Measurements from ENCODE around the gene EDAR. TPM values are rescaled to one million over a fixed set of nuclear protein-coding genes. Genes with fewer than 3 reads are reported as not detected.

EDAR gene
- polyA plus RNA-seq, 3 donors, result not detected

DNA sequence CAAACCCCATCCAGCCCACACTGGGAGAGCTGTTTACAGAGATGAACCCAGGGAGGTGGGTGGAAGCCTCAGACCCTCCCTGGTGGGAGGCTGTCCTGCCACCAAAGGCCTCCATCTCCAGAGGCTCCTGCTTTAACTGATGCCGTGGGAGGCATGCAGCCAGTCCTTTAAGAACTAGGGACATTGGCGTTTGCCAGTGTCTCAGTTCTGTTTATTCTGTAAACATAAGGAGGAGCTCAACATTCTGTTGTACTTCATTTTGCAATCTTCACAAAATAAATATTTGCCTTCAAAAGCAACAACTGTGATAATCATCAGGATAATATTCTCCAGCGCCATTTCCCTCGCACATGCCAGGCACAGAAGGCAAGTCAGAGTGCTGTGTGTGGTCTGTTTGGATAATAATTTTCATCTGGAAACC is 6.8 kb downstream of the EDAR start:
- H3K27me3 ChIP-seq (ENCODE audit: control insufficient read depth in 2 of 2, insufficient read depth in 2 of 2, low read length in 2 of 2), result no peaks in the 10 kb centered on the region
- Mint-ChIP-seq H3K27me3 (ENCODE audit: low read depth in 3 of 3) (peaks cover 0 to 2% (median 0%) of the 10 kb centered on the region in 3 donors), H3K36me3 (no peaks in the 10 kb centered on the region), H3K9me3 (no peaks in the 10 kb centered on the region), H3K4me3 (no peak overlapping the region), H3K27ac (no peak overlapping the region), H3K4me1 (no peaks in the 10 kb centered on the region)
- H4K20me1 ChIP-seq (ENCODE audit: insufficient read depth, low read length), result no peaks in the 10 kb centered on the region
- H3K36me3 ChIP-seq (replicated peaks in 1 of 2; ENCODE audit: control insufficient read depth in 1 of 2, insufficient read depth in 2 of 2, low read length in 2 of 2), result no peaks in the 10 kb centered on the region
- H3K27ac ChIP-seq (ENCODE audit: low read depth in 1 of 2, low read length in 2 of 2), result no peak overlapping the region
- no peaks in the 10 kb centered on the region for H3K9me3 ChIP-seq (replicated peaks in 1 of 2; ENCODE audit: control insufficient read depth in 1 of 2, insufficient read depth in 1 of 2, low read length in 2 of 2)
- H3K9ac ChIP-seq (ENCODE audit: insufficient read depth, low read length, poor library complexity, severe bottlenecking), result no peak overlapping the region
- no peaks in the 10 kb centered on the region for H3K79me2 ChIP-seq (ENCODE audit: insufficient read depth, low read length)
- no peak overlapping the region for H2AFZ ChIP-seq (ENCODE audit: insufficient read depth, low read depth, low read length, poor library complexity, severe bottlenecking)
- intact Hi-C loops (cut with micrococcal nuclease), result no loop called here
- DNase-seq, result no peak
- H3K4me1 ChIP-seq (ENCODE audit: control insufficient read depth in 1 of 2, insufficient read depth in 2 of 2, low read length in 2 of 2), result no peaks in the 10 kb centered on the region
- H3K4me2 ChIP-seq (replicated peaks; ENCODE audit: extremely low read depth, low read length, poor library complexity, severe bottlenecking), result no peak overlapping the region
- no peak overlapping the region for H3K4me3 ChIP-seq (replicated peaks in 1 of 3; ENCODE audit: low read depth in 2 of 3, low read length in 3 of 3)
- TF ChIP-seq, protein P1, sequence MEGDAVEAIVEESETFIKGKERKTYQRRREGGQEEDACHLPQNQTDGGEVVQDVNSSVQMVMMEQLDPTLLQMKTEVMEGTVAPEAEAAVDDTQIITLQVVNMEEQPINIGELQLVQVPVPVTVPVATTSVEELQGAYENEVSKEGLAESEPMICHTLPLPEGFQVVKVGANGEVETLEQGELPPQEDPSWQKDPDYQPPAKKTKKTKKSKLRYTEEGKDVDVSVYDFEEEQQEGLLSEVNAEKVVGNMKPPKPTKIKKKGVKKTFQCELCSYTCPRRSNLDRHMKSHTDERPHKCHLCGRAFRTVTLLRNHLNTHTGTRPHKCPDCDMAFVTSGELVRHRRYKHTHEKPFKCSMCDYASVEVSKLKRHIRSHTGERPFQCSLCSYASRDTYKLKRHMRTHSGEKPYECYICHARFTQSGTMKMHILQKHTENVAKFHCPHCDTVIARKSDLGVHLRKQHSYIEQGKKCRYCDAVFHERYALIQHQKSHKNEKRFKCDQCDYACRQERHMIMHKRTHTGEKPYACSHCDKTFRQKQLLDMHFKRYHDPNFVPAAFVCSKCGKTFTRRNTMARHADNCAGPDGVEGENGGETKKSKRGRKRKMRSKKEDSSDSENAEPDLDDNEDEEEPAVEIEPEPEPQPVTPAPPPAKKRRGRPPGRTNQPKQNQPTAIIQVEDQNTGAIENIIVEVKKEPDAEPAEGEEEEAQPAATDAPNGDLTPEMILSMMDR (IDR thresholded peaks at IDR 0.05), result no peak
- WGBS (ENCODE audit: insufficient coverage), result no CpG with 5 or more reads among the region's 4 CpGs

DNA sequence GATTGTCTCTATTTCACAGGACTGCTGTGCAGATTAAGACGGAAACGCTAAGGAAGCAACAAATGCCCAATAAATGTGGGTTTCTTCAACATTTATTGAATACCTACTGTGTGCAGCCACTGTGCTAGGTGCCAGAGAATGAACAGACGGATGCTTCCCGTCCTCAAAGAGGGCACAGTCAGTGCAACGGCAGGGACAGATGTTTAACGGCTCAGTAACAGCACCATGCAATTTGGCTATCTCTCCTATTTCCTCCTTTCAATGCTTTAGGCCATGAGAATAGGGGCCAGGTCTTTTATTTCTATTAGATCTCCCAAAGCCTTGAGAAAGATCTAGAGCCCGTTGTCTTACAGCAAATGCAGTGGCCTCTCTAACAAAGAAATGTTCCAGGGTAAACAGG is 7.2 kb downstream of the EDAR start:
- Histone ChIP-seq H3K27ac (ENCODE audit: low read depth in 1 of 2, low read length in 2 of 2) (no peak overlapping the region), H3K4me3 (replicated peaks in 1 of 3; ENCODE audit: low read depth in 2 of 3, low read length in 3 of 3) (no peak overlapping the region), H3K9me3 (replicated peaks in 1 of 2; ENCODE audit: control insufficient read depth in 1 of 2, insufficient read depth in 1 of 2, low read length in 2 of 2) (no peaks in the 10 kb centered on the region), H3K79me2 (ENCODE audit: insufficient read depth, low read length) (no peaks in the 10 kb centered on the region), H4K20me1 (ENCODE audit: insufficient read depth, low read length) (no peaks in the 10 kb centered on the region), H3K27me3 (ENCODE audit: control insufficient read depth in 2 of 2, insufficient read depth in 2 of 2, low read length in 2 of 2) (no peaks in the 10 kb centered on the region), H3K9ac (ENCODE audit: insufficient read depth, low read length, poor library complexity, severe bottlenecking) (no peak overlapping the region), H3K36me3 (replicated peaks in 1 of 2; ENCODE audit: control insufficient read depth in 1 of 2, insufficient read depth in 2 of 2, low read length in 2 of 2) (no peaks in the 10 kb centered on the region), H2AFZ (ENCODE audit: insufficient read depth, low read depth, low read length, poor library complexity, severe bottlenecking) (no peak overlapping the region), H3K4me2 (replicated peaks; ENCODE audit: extremely low read depth, low read length, poor library complexity, severe bottlenecking) (no peak overlapping the region), H3K4me1 (ENCODE audit: control insufficient read depth in 1 of 2, insufficient read depth in 2 of 2, low read length in 2 of 2) (no peaks in the 10 kb centered on the region)
- no peak for DNase-seq
- Mint-ChIP-seq H3K36me3 (no peaks in the 10 kb centered on the region), H3K4me3 (no peak overlapping the region), H3K4me1 (no peaks in the 10 kb centered on the region), H3K9me3 (no peaks in the 10 kb centered on the region), H3K27me3 (ENCODE audit: low read depth in 3 of 3) (peaks cover 0 to 2% (median 0%) of the 10 kb centered on the region in 3 donors), H3K27ac (no peak overlapping the region)
- TF ChIP-seq, protein P1 (IDR thresholded peaks at IDR 0.05), result no peak
- intact Hi-C loops (cut with micrococcal nuclease), result no loop called here
- WGBS (ENCODE audit: insufficient coverage), result 84% methylated on average over 5 of the region's 7 CpGs
